GM04503 (cell line): ENCODE measurements around the gene IFNL3.
"Not testable (repeated sequence)": the region's sequence is repeated elsewhere in the genome, so short reads cannot be mapped to it uniquely, and the experiment has no call there.

Experiments
- DNase-seq: peaks from one replicate; pipeline ENCODE4 v3.0.0-alpha.2; 2012; ENCODE audit warnings: low read depth

The IFNL3 gene

GRCh38 chr19:39244410-39245100 is at the start of gene IFNL3:
Gene IFNL3 (minus strand): TSS chr19:39245006. CDS start chr19:39244967, 39 bp downstream.
- DNase-seq, result not testable (repeated sequence)

GRCh38 chr19:39293394-39293793 is 48.6 kb upstream of the IFNL3 start:
- no peak for DNase-seq

DNA sequence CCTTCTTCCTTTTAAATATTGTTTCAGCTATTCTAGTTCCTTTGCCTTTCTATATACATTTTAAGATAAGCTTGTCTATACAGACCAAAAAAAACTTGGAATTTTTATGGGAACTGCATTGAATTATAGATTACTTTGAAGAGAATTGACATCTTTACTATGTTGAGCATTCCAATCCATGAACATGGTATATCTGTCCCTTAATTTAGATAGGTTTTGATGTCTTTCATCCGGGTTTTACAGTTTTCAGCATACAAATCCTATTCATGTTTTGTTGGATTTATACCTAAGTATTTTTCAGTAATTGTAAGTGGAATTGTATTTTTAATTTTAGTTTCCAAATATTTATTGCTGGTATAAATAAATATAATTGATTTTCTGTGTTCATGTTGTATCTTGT is 39.2 kb upstream of the IFNL3 start:
- DNase-seq, result no peak

DNA sequence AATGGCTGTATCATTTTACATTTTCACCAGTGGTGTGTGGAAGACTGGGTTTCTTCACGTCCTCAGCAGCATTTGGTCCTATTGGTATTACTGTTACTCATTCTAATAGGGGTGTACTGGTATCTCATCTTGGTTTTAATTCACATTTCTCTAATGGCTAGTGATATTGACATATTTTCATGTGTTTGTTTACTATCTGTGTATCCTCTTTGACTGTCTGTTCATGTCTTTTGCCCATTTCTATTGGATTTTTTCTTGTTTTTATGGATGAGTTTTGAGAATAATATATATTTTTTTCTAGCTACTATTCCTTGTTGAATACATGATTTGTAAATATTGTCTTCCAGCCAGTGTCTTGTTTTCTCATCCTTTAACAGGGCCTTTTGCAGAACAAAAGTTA is 37.2 kb upstream of the IFNL3 start:
- no peak for DNase-seq

DNA sequence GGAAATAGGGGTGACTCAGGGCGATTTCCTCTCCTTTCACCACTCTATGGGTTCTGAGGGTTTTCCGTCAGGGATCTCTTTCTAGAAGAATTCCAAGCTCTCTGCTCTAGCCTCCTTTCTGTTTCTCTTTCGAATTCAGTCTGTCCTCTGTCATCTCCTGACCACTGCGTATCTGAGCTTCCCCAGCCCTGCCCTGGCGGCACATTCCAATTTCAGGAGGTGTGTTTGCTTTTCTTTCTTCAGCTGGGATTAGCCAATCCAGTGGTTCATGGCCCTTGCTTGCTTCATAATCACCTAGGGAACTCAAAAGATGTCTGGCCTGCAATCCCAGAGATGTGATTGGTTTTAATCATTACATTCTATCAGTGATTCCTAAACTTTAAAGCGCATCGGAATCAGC is 32.8 kb upstream of the IFNL3 start:
- DNase-seq, result no peak

DNA sequence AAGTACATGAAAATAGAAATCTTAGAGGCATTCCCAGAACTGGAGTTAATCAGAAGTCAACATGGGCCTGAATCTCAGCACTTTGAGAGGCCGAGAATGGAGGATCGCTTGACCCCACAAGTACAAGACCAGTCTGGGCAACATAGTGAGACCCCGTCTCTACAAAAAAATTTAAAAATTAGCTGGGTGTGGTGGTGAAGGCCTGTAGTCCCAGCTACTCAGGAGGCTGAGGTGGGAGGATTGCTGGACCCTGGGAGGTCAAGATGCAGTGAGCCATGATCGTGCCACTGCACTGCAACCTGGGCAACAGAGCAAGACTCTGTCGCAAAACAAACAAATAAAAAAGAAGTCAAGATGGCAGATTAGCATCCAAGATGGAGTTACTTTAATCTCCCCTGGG is 31.9 kb upstream of the IFNL3 start:
- no peak for DNase-seq

DNA sequence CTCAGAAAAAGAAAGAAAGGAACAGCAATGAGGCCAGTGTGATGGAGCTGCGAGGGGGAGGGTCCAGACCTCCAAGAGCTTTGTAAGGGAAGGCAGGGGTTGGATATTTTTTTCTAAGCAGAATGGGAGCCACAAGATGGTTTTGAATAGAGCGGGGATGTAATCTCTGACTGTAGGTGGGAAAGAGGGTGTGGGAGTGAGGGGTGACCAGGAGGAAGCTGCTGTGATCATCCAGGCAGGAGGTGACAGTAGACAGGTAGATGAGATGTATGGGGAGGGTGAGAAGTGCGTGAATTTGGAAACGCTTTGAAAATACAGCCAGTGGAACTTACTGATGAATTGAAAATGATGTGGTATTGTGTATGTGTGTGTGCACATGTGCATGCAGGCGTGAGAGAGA is 30.8 kb upstream of the IFNL3 start:
- DNase-seq, result no peak

DNA sequence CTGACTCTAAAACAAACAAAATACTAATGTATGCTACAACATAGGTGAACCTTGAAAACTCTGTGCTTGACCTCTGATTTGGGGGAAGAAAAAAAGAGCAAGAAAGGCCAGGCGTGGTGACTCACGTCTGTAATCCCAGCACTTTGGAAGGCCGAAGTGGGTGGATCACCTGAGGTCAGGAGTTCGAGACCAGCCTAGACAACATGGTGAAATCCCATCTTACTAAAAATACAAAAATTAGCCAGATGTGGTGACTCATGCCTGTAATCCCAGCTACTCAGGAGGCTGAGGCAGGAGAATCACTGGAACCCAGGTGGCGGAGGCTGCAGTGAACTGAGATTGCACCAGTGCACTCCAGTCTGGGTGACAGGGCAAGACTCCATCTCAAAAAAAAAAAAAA is 29.1 kb upstream of the IFNL3 start:
- not testable (repeated sequence) for DNase-seq

- DNase-seq, result no peak
Observed at GRCh38 chr19:39270036-39270871, 25.4 kb upstream of the IFNL3 start.

- DNase-seq, result not testable (repeated sequence)
Observed at GRCh38 chr19:39269369-39269768, 24.6 kb upstream of the IFNL3 start.

GRCh38 chr19:39268531-39269223 is 23.9 kb upstream of the IFNL3 start:
- DNase-seq, result not testable (repeated sequence)

DNA sequence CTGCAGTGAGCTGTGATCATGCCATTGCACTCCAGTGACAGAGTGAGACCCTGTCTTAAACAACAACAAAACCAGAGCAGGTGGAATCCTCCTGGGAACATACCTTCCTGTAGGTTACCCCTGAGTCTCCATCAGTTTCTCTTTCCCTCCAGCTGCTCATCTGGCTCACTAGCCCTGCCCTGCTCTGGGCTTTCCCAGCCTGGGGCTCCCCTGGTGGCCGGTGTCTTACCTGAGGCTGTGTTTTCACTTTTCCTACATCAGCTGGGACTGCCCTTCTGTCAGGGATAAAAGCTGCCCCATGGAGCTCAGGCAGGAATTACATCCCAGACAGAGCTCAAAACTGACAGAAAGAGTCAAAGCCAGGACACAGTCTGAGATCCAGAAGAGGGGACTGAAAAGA is 23.3 kb upstream of the IFNL3 start, which contains the start of gene IFNL2:
Gene IFNL2 (plus strand): TSS at position 312 of the 400 bp plus-strand sequence. CDS start 173 bp downstream, outside the sequence.
- not testable (repeated sequence) for DNase-seq

DNA sequence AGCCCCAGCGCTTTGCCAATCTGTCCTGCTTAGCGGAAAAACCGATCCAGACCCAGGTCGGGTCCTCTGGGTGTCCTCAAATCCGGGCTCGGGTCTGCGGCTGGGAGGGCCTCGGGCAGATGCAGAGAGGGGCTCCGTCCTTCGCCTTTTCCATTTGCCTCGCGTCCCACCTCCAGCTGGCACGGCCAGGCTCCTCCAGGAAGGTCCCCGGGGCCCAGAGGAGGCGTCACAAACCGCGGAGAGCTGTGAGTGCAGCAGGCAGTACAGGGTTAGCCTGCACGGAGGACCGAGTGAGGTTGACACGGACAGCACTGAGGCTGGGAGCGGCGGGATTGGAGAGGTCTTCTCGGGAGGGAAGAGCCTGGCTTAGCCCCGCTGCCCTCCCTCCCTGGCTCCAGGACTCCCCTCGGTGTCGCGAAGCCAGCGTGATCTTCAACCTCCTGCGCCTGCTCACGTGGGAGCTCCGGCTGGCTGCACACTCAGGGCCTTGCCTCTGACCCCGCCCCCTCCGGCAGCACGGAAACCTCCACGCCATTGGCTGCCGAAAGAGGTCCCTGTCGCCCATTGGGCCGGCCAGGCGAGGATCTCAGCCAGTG is 20.6 kb upstream of the IFNL3 start:
- DNase-seq, result no peak

DNA sequence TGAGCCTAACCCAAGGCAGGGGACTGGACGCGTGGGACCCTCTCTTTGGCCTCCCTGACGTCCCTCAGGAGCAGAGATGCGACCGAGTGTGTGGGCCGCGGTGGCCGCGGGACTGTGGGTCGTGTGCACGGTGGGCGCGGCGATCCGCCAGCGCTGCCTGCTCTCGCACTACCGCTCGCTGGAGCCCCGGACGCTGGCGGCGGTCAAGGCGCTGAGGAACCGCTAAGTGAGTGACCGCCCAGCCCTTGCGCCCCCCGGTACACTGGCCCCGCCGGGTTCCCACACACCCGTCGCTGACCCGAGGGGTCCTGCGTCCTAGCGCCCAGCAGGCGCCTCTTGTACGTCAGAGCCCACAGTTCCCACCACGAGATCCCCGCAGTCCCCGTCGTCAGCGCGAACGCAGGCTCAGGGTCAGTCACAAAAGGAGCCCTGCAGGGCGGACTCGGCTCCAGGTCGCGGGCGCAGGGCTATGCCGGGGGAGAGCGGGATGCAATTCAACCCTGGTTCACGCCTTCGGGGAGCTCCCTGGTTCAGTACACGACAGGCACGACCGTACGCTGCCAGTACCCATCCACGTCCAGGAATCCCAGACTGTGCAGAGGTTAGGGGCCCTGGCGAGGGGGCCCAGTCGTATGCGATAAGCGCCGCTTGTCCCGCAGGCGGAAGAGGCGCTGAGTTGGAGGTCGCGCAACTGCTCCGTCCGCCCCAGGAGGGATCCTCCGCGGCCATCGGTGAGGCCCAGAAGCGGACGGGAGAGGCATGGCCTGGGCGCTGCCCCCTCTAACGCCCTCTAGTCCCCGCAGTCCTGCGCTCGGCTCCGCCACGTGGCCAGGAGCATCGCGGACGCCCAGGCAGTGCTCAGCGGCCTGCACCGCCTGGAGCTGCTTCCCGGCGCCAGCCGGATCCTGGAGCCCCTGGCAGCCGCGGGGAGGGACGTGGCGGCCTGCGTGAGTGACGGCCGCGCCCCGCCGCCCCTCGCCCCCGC is 19.8 kb upstream of the IFNL3 start:
- DNase-seq, result no peak

- no peak for DNase-seq
Observed at GRCh38 chr19:39263912-39264305, 19.1 kb upstream of the IFNL3 start.

- no peak for DNase-seq
Observed at GRCh38 chr19:39262496-39262895, 17.7 kb upstream of the IFNL3 start.

DNA sequence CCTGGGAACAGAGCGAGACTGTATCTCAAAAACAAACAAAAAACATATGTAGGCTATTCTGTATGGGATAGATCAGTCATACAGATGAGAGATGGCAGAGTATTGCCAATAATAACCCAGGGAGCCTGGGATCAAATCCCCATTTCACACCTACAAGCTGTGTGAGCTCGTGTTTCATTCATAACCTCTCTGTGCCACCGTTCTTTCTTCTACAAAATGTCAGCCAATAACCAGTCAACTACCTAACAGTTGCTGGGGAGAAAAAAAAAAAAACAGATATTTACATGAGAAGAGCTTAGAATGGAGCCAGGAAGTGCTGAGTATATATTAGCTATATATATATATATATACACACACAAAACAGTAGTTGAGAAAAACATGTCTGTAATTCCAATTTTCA is 16.9 kb upstream of the IFNL3 start:
- DNase-seq, result no peak

DNA sequence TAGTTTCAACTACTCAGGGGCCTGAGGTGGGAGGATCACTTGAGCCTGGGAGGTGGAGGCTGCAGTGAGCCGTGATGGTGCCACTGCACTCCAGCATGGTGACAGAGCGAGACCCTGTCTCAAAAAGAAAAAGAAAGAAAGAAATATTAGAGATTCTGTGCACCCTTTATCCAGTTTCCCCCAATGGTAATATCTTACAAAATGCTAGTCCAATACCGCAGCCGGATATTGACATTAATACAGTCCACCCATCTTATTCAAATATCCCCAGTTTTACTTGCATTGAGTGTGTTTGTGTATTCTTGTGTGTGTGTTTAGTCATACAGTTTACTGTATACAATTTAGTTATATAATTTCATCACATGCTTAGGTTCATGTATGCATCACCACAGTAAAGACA is 12.4 kb upstream of the IFNL3 start:
- no peak for DNase-seq

DNA sequence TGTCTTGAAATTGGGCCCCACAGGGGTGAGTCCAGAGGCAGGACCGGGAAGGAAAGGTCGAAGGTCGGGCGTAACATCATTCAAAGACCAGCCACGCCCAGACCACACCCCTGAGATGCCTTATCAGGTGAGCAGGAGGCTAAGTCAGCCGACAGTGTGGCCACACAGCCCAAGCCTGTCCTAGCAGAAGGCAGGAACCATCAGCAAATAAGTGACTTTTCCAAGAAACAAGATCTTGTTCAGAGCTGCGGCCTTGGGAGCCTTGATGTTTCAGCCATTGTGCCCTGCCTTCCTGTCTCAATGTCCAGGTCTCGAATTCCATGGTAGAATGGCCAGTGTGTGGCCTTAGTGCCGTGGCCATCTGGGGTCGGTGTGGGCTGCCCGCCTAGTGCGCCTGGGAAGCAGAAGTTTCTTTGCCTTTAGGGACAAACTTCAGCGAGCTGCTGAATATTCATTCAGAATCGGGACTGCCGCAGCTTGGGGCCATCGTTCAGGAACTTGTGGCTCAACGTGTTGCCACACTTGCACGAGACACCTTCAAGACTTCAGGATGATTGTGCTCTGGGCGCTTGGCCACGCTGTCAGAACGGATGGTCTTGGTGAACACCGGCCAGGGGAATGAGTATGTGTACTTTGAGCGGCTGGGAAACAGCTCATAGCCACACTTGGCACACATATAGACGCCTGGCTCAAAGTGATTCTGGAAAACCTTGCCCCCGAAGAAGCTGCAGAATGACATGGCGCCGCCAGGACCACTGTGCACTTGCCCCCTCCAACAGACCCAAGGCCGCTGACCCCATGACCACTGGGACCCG is 9.9 kb upstream of the IFNL3 start:
- no peak for DNase-seq
